SU-DHL-6 (cell line): Measurements from ENCODE around the gene RGS7.

Experiments
- H2AFZ ChIP-seq: fragments of 200-600 bp; sonication (generic); 2 replicates; pipeline ENCODE4 v1.6.1; 2014; ENCODE audit warnings: low read depth, mild to moderate bottlenecking, moderate library complexity, mixed read lengths, antibody characterized with exemption, low read length; ENCODE audit not compliant: severe bottlenecking
- H3F3A ChIP-seq: fragments of 200-600 bp; shearing (Covaris generic); 2 replicates; pipeline ENCODE4 v1.6.0; 2016; ENCODE audit warnings: antibody characterized with exemption, mild to moderate bottlenecking; ENCODE audit not compliant: insufficient read depth
- H3K27ac ChIP-seq: fragments of 200-600 bp; sonication (generic); 2 replicates; pipeline ENCODE4 v1.5.1; 2016; ENCODE audit warnings: low read depth, mild to moderate bottlenecking, low read length, moderate library complexity, mixed read lengths
- H3K27me3 ChIP-seq: fragments of 200-600 bp; sonication (generic), shearing (Covaris generic); 2 replicates; pipeline ENCODE4 v1.6.0; 2014; ENCODE audit warnings: mild to moderate bottlenecking, low read length
- H3K36me3 ChIP-seq: fragments of 200-600 bp; sonication (generic); 2 replicates; pipeline ENCODE4 v1.6.1; 2014; ENCODE audit warnings: mild to moderate bottlenecking, low read length, mixed read lengths
- H3K4me2 ChIP-seq: fragments of 300-600, 200-600 bp; shearing (Covaris generic), sonication (generic); 2 replicates; pipeline ENCODE4 v1.6.0; 2014; ENCODE audit warnings: low read length, low read depth, mild to moderate bottlenecking; ENCODE audit not compliant: poor library complexity, severe bottlenecking
- H3K4me3 ChIP-seq: fragments of 200-600 bp; sonication (generic); 2 replicates; pipeline ENCODE4 v1.5.1; 2014; ENCODE audit warnings: antibody characterized with exemption, low read length, mild to moderate bottlenecking, mixed read lengths; ENCODE audit not compliant: insufficient read depth, poor library complexity, severe bottlenecking
- H3K79me2 ChIP-seq: fragments of 200-600 bp; sonication (generic); 2 replicates; pipeline ENCODE4 v1.6.1; 2014; ENCODE audit warnings: mild to moderate bottlenecking, low read length, moderate library complexity; ENCODE audit not compliant: insufficient read depth
- H3K9ac ChIP-seq: fragments of 200-600 bp; sonication (generic); 2 replicates; pipeline ENCODE4 v1.7.0; 2014; ENCODE audit warnings: mild to moderate bottlenecking, low read length
- H3K9me2 ChIP-seq: fragments of 200-600 bp; sonication (generic); replicated peaks from 2 replicates; pipeline ENCODE4 v1.6.1; 2014; ENCODE audit warnings: low read length; ENCODE audit not compliant: insufficient read depth
- H3K9me3 ChIP-seq: fragments of 200-600 bp; sonication (generic); 2 replicates; pipeline ENCODE4 v1.6.1; 2014; ENCODE audit warnings: low read length, mixed read lengths; ENCODE audit not compliant: insufficient read depth
- H4K20me1 ChIP-seq: fragments of 200-600 bp; sonication (generic); 2 replicates; pipeline ENCODE4 v1.6.1; 2014; ENCODE audit warnings: low read depth, mild to moderate bottlenecking, antibody characterized with exemption, low read length, moderate library complexity, mixed read lengths
- CTCF ChIP-seq: fragments of 200-600 bp; sonication (generic); IDR thresholded peaks from one replicate; pipeline ENCODE4 v1.5.1; 2017; ENCODE audit warnings: antibody characterized with exemption, mild to moderate bottlenecking, low read length, moderate library complexity; ENCODE audit not compliant: insufficient read depth, poor library complexity, severe bottlenecking
- EZH2phosphoT487 ChIP-seq: fragments of 200-600 bp; sonication (generic), shearing (Covaris generic); conservative IDR thresholded peaks from 2 replicates; pipeline ENCODE4 v1.6.1; 2018; ENCODE audit warnings: mild to moderate bottlenecking, antibody characterized with exemption, low read length, moderate library complexity, mixed read lengths

The RGS7 gene

GRCh38 chr1:240808381-240808780 lies 548.6 kb downstream of the RGS7 start:
- no peaks in the 10 kb centered on the region for H3K9me2 ChIP-seq
- no peak overlapping the region for H3K4me3 ChIP-seq
- no peaks in the 10 kb centered on the region for H3K9me3 ChIP-seq
- no peak overlapping the region for H2AFZ ChIP-seq
- H4K20me1 ChIP-seq, result no peaks in the 10 kb centered on the region
- no peak overlapping the region for H3K9ac ChIP-seq
- H3K79me2 ChIP-seq, result no peaks in the 10 kb centered on the region
- no peak overlapping the region for H3K4me2 ChIP-seq
- TF ChIP-seq CTCF (no peak), EZH2phosphoT487 (no peak)
- no peaks in the 10 kb centered on the region for H3K27me3 ChIP-seq
- H3F3A ChIP-seq, result no peaks in the 10 kb centered on the region
- no peaks in the 10 kb centered on the region for H3K36me3 ChIP-seq
- no peak overlapping the region for H3K27ac ChIP-seq

GRCh38 chr1:240806200-240806745 lies 550.7 kb downstream of the RGS7 start:
- H3K4me2 ChIP-seq, result no peak overlapping the region
- no peak overlapping the region for H3K9ac ChIP-seq
- H3K9me3 ChIP-seq, result no peaks in the 10 kb centered on the region

GRCh38 chr1:240804475-240804874 lies 552.5 kb downstream of the RGS7 start:
- Histone ChIP-seq H3F3A (no peaks in the 10 kb centered on the region), H3K9me2 (no peaks in the 10 kb centered on the region), H3K36me3 (no peaks in the 10 kb centered on the region), H3K27ac (no peak overlapping the region), H3K4me2 (no peak overlapping the region), H3K9me3 (no peaks in the 10 kb centered on the region), H3K9ac (no peak overlapping the region), H2AFZ (no peak overlapping the region), H3K79me2 (no peaks in the 10 kb centered on the region), H3K4me3 (no peak overlapping the region), H4K20me1 (no peaks in the 10 kb centered on the region), H3K27me3 (no peaks in the 10 kb centered on the region)
- TF ChIP-seq EZH2phosphoT487 (no peak), CTCF (no peak)

More at GRCh38 chr1:240806200-240806745, 550.7 kb downstream of the RGS7 start:
- H3F3A ChIP-seq, result no peaks in the 10 kb centered on the region
- H3K27me3 ChIP-seq, result no peaks in the 10 kb centered on the region
- TF ChIP-seq CTCF, result no peak
- no peak for TF ChIP-seq EZH2phosphoT487
- H3K27ac ChIP-seq, result no peak overlapping the region
- no peak overlapping the region for H3K4me3 ChIP-seq
- H3K36me3 ChIP-seq, result no peaks in the 10 kb centered on the region
- H2AFZ ChIP-seq, result no peak overlapping the region
- no peaks in the 10 kb centered on the region for H4K20me1 ChIP-seq
- no peaks in the 10 kb centered on the region for H3K9me2 ChIP-seq
- no peaks in the 10 kb centered on the region for H3K79me2 ChIP-seq
